ENCODE measurements around the gene UBE2E2.

UBE2E2 gene

GRCh38 chr3:23640471-23641146 lies 437.5 kb downstream of the UBE2E2 start:
- no peak for DNase-seq

Measured in DMS53 (cell line).